HG03039 (cell line): Measurements from ENCODE around the gene CDH18.

Experiments
- ATAC-seq: cut with Tn5 transposase; IDR thresholded peaks from one replicate; pipeline ENCODE4 v1.9.1; 2021; ENCODE audit warnings: mild to moderate bottlenecking, moderate library complexity; ENCODE audit not compliant: unreplicated experiment

The CDH18 gene

GRCh38 chr5:19615071-19615470 is 372.9 kb downstream of the CDH18 start:
- ATAC-seq = no peak

- ATAC-seq = no peak
Measured at GRCh38 chr5:19608444-19609002, 379.5 kb downstream of the CDH18 start.

- ATAC-seq = no peak
Measured at GRCh38 chr5:19605846-19606407, 382.1 kb downstream of the CDH18 start.

GRCh38 chr5:19584131-19584530 is 403.9 kb downstream of the CDH18 start:
- ATAC-seq = no peak

GRCh38 chr5:19577882-19578281 is 410.1 kb downstream of the CDH18 start:
- ATAC-seq = no peak

- ATAC-seq = no peak
Measured at GRCh38 chr5:19568004-19568403, 420.0 kb downstream of the CDH18 start.

GRCh38 chr5:19565466-19565865 is 422.5 kb downstream of the CDH18 start:
- no peak for ATAC-seq

GRCh38 chr5:19564036-19564435 is 424.0 kb downstream of the CDH18 start:
- ATAC-seq = no peak

GRCh38 chr5:19555876-19556275 is 432.1 kb downstream of the CDH18 start:
- no peak for ATAC-seq

GRCh38 chr5:19555436-19555835 is 432.6 kb downstream of the CDH18 start:
- no peak for ATAC-seq

- no peak for ATAC-seq
Measured at GRCh38 chr5:19554524-19554923, 433.5 kb downstream of the CDH18 start.

GRCh38 chr5:19547640-19548039 is 440.4 kb downstream of the CDH18 start:
- no peak for ATAC-seq

GRCh38 chr5:19546521-19546920 is 441.5 kb downstream of the CDH18 start:
- no peak for ATAC-seq

- ATAC-seq = no peak
Measured at GRCh38 chr5:19538607-19539006, 449.4 kb downstream of the CDH18 start.

- no peak for ATAC-seq
Measured at GRCh38 chr5:19536387-19536786, 451.6 kb downstream of the CDH18 start.

GRCh38 chr5:19534751-19535150 is 453.2 kb downstream of the CDH18 start:
- no peak for ATAC-seq

- no peak for ATAC-seq
Measured at GRCh38 chr5:19532936-19533335, 455.1 kb downstream of the CDH18 start.

GRCh38 chr5:19531374-19531952 is 456.5 kb downstream of the CDH18 start:
- no peak for ATAC-seq

- ATAC-seq = no peak
Measured at GRCh38 chr5:19519448-19519847, 468.6 kb downstream of the CDH18 start.

GRCh38 chr5:19498852-19499251 is 489.1 kb downstream of the CDH18 start:
- ATAC-seq = no peak

- no peak for ATAC-seq
Measured at GRCh38 chr5:19497229-19497815, 490.7 kb downstream of the CDH18 start.

GRCh38 chr5:19496056-19496455 is 491.9 kb downstream of the CDH18 start:
- no peak for ATAC-seq
